GM23338 (cell line): ENCODE results near the gene CCDC12. TPM values are rescaled to one million over a fixed set of nuclear protein-coding genes. Genes with fewer than 3 reads are reported as not detected.

Experiments used
- CREB1 ChIP-seq: fragments of 250-450 bp; sonication (Bioruptor Pico); IDR thresholded peaks from 2 replicates; pipeline ENCODE4 v1.5.0; 2020; ENCODE audit warnings: low read depth, mild to moderate bottlenecking, moderate library complexity
- NANOG ChIP-seq: IDR thresholded peaks from 2 replicates; pipeline ENCODE4 v1.6.1; 2016; ENCODE audit warnings: antibody characterized with exemption, borderline replicate concordance
- REST ChIP-seq: IDR thresholded peaks from one replicate; pipeline ENCODE4 v1.6.1; 2018; ENCODE audit warnings: antibody characterized with exemption; ENCODE audit not compliant: unreplicated experiment
- ZNF114 ChIP-seq: fragments of 250-450 bp; sonication (Bioruptor Pico); IDR thresholded peaks from 2 replicates; pipeline ENCODE4 v1.5.0; 2020; ENCODE audit warnings: mild to moderate bottlenecking, moderate library complexity
- ZNF462 ChIP-seq: fragments of 250-450 bp; sonication (Bioruptor Pico); IDR thresholded peaks from 2 replicates; pipeline ENCODE4 v1.5.0; 2020; ENCODE audit warnings: mild to moderate bottlenecking, moderate library complexity
- polyA plus RNA-seq: library from polyadenylated mRNA; unstranded; fragments of >200 nt; fragmentation: Nextera tagmentation; extraction: Ambion mirVana; gene quantifications from 2 replicates; pipeline ENCODE4 v1.2.1, GENCODE V29; 2016
- total RNA-seq: library from RNA; depleted of rRNA; stranded (reverse); fragments of >200 nt; shearing (Covaris generic); gene quantifications from 2 replicates; pipeline ENCODE4 v1.2.3, GENCODE V29; 2014
- TF ChIP-seq, protein P1 (sequence below): IDR thresholded peaks from 2 replicates; pipeline ENCODE4 v1.6.1; 2016; ENCODE audit warnings: antibody characterized with exemption

CCDC12 gene
- total and polyA plus RNA-seq, 2 experiments from 2014 or later: 42.9 to 133 TPM

DNA sequence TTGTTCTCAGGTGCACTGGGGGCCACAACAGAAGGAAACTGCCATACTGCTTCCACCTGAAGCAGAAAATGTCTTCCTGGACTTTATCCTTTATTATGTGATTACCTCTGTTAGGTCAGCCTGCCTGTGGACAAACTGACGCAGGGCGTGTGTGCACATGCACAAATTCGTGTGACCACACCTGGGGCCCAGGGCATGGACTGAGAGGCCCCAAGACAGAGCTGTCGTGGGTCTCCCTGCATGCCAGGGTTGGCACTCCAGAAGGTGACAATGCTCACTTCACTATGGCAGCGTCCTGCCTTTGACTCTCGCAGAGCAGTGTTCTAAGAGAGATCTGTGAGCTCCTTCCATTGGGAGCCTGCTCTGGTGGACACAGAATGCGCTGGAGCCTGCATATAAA is 34.5 kb downstream of the CCDC12 start (continued):
- no peak for TF ChIP-seq ZNF462 (CRISPR knock-in tag)
- no peak for TF ChIP-seq CREB1 (CRISPR knock-in tag)
- no peak for TF ChIP-seq NANOG
- no peak for TF ChIP-seq REST
- no peak for TF ChIP-seq ZNF114 (CRISPR knock-in tag)
- TF ChIP-seq, protein P1, sequence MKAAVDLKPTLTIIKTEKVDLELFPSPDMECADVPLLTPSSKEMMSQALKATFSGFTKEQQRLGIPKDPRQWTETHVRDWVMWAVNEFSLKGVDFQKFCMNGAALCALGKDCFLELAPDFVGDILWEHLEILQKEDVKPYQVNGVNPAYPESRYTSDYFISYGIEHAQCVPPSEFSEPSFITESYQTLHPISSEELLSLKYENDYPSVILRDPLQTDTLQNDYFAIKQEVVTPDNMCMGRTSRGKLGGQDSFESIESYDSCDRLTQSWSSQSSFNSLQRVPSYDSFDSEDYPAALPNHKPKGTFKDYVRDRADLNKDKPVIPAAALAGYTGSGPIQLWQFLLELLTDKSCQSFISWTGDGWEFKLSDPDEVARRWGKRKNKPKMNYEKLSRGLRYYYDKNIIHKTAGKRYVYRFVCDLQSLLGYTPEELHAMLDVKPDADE: no peak
